ENCODE data around the gene GALNT18. TPM values are rescaled to one million over a fixed set of nuclear protein-coding genes. Genes with fewer than 3 reads are reported as not detected.

The GALNT18 gene
- total RNA-seq, 1 donor from 2014 or later, result 22.9 TPM

GRCh38 chr11:11329062-11329806 is 292.6 kb downstream of the GALNT18 start:
- peak; percentile 65 for ATAC-seq
- no peak for DNase-seq (ENCODE audit: missing footprints)
- intact Hi-C loops (cut with DNase I), result no loop called here

- intact Hi-C loops (cut with DNase I), result no loop called here
- ATAC-seq (no peak), DNase-seq (ENCODE audit: missing footprints) (no peak)
Measured at GRCh38 chr11:11324090-11324489, 297.7 kb downstream of the GALNT18 start.

- no peak for DNase-seq (ENCODE audit: missing footprints)
- intact Hi-C loops (cut with DNase I), result no loop called here
- ATAC-seq, result no peak
Measured at GRCh38 chr11:11322101-11322500, 299.7 kb downstream of the GALNT18 start.

- ATAC-seq (no peak), DNase-seq (ENCODE audit: missing footprints) (no peak)
- intact Hi-C loops (cut with DNase I), result no loop called here
Measured at GRCh38 chr11:11320825-11321224, 301.0 kb downstream of the GALNT18 start.

- intact Hi-C loops (cut with DNase I), result no loop called here
- no peak for ATAC-seq
- DNase-seq (ENCODE audit: missing footprints), result no peak
Measured at GRCh38 chr11:11318961-11319360, 302.8 kb downstream of the GALNT18 start.

- DNase-seq (ENCODE audit: missing footprints) (no peak), ATAC-seq (no peak)
- intact Hi-C loops (cut with DNase I), result no loop called here
Measured at GRCh38 chr11:11318461-11318860, 303.3 kb downstream of the GALNT18 start.

- intact Hi-C loops (cut with DNase I), result no loop called here
- no peak for ATAC-seq
- DNase-seq (ENCODE audit: missing footprints), result no peak
Measured at GRCh38 chr11:11316651-11317230, 305.1 kb downstream of the GALNT18 start.

- intact Hi-C loops (cut with DNase I), result no loop called here
- no peak for DNase-seq (ENCODE audit: missing footprints)
- peak; percentile 90 for ATAC-seq
Measured at GRCh38 chr11:11313902-11314692, 307.7 kb downstream of the GALNT18 start.

- intact Hi-C loops (cut with DNase I), result no loop called here
- ATAC-seq, result no peak
- DNase-seq (ENCODE audit: missing footprints), result no peak
Measured at GRCh38 chr11:11313426-11313825, 308.4 kb downstream of the GALNT18 start.

- no peak for ATAC-seq
- no peak for DNase-seq (ENCODE audit: missing footprints)
- intact Hi-C loops (cut with DNase I), result no loop called here
Measured at GRCh38 chr11:11312738-11313137, 309.1 kb downstream of the GALNT18 start.

- ATAC-seq (no peak), DNase-seq (ENCODE audit: missing footprints) (no peak)
- intact Hi-C loops (cut with DNase I), result no loop called here
Measured at GRCh38 chr11:11311169-11311568, 310.6 kb downstream of the GALNT18 start.

- intact Hi-C loops (cut with DNase I), result no loop called here
- ATAC-seq (no peak), DNase-seq (ENCODE audit: missing footprints) (no peak)
Measured at GRCh38 chr11:11309906-11310305, 311.9 kb downstream of the GALNT18 start.

GRCh38 chr11:11308249-11308648 is 313.6 kb downstream of the GALNT18 start:
- intact Hi-C loops (cut with DNase I), result no loop called here
- ATAC-seq, result no peak
- DNase-seq (ENCODE audit: missing footprints), result no peak

GRCh38 chr11:11306855-11307254 is 314.9 kb downstream of the GALNT18 start:
- intact Hi-C loops (cut with DNase I), result no loop called here
- no peak for DNase-seq (ENCODE audit: missing footprints)
- ATAC-seq, result no peak

GRCh38 chr11:11304550-11304949 is 317.3 kb downstream of the GALNT18 start:
- ATAC-seq (no peak), DNase-seq (ENCODE audit: missing footprints) (no peak)
- intact Hi-C loops (cut with DNase I), result no loop called here

GRCh38 chr11:11302565-11302964 is 319.2 kb downstream of the GALNT18 start:
- ATAC-seq (no peak), DNase-seq (ENCODE audit: missing footprints) (no peak)
- intact Hi-C loops (cut with DNase I), result no loop called here

GRCh38 chr11:11301212-11301611 is 320.6 kb downstream of the GALNT18 start:
- ATAC-seq, result no peak
- DNase-seq (ENCODE audit: missing footprints), result no peak
- intact Hi-C loops (cut with DNase I), result no loop called here

GRCh38 chr11:11297578-11297977 is 324.2 kb downstream of the GALNT18 start:
- ATAC-seq, result no peak
- intact Hi-C loops (cut with DNase I), result no loop called here

GRCh38 chr11:11296434-11296833 is 325.4 kb downstream of the GALNT18 start:
- intact Hi-C loops (cut with DNase I), result no loop called here
- ATAC-seq (peak; percentile 73), DNase-seq (ENCODE audit: missing footprints) (no peak)

More at GRCh38 chr11:11297578-11297977, 324.2 kb downstream of the GALNT18 start:
- DNase-seq (ENCODE audit: missing footprints), result no peak

GRCh38 chr11:11294551-11294855 is 327.3 kb downstream of the GALNT18 start:
- intact Hi-C loops (cut with DNase I), result no loop called here
- ATAC-seq (no peak), DNase-seq (ENCODE audit: missing footprints) (no peak)

All from Right ventricle myocardium inferior (tissue), 1 donor.